Astrocyte of the spinal cord (primary cell): Measurements from ENCODE around the gene PLA2G6.

Experiments
- DNase-seq: peaks from one replicate; pipeline ENCODE4 v3.0.0; 2011; ENCODE audit warnings: low read depth, low spot score
- H3K4me3 ChIP-seq: 2 replicates; pipeline ENCODE4 v1.5.1; 2011; ENCODE audit warnings: low read depth, mild to moderate bottlenecking, low read length, moderate library complexity
- in situ Hi-C: cut with HindIII; loops from 2 replicates; pipeline ENCODE4 v1.10.0; 2017; ENCODE audit warnings: low sequenced_read_pairs
- TF ChIP-seq, protein P1 (sequence below): IDR thresholded peaks from 2 replicates; pipeline ENCODE4 v1.5.1; 2012; ENCODE audit warnings: low read depth, mild to moderate bottlenecking, low read length, inconsistent platforms

The PLA2G6 gene

DNA sequence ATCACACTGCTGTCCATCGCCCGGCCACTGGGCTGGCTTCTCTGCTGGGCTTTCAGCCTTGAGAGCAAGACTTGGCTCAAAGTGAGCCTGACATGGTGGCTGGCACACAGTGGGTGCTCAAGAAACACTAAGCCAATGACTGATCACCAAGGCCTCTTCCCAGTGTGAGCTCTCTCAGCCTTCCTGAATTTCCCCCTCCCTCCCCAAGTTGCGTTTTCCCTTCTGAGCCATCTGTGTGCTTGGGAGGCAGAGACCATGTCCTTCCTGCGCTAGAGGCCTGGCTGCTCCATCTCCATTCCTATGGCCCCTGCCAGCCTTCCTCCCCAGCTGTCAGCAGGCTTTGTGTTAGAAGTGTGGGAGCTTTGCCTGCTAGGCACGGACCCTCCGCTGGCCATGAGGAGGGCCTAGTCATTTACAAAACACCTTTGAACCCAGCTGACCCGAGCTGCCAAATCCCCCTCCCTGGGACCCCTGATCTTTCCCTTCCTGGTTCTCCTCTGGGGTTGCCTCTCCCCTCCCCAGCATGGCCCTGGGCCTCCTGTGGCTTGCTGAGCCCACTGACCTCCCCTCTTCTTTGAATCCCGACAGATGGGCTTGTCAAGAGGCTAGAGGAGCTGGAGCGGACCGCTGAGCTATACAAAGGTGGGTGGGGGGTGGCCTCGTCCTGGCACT lies 111.2 kb downstream of the PLA2G6 start:
- in situ Hi-C loops: no loop called here
- no peak for DNase-seq
- TF ChIP-seq, protein P1, sequence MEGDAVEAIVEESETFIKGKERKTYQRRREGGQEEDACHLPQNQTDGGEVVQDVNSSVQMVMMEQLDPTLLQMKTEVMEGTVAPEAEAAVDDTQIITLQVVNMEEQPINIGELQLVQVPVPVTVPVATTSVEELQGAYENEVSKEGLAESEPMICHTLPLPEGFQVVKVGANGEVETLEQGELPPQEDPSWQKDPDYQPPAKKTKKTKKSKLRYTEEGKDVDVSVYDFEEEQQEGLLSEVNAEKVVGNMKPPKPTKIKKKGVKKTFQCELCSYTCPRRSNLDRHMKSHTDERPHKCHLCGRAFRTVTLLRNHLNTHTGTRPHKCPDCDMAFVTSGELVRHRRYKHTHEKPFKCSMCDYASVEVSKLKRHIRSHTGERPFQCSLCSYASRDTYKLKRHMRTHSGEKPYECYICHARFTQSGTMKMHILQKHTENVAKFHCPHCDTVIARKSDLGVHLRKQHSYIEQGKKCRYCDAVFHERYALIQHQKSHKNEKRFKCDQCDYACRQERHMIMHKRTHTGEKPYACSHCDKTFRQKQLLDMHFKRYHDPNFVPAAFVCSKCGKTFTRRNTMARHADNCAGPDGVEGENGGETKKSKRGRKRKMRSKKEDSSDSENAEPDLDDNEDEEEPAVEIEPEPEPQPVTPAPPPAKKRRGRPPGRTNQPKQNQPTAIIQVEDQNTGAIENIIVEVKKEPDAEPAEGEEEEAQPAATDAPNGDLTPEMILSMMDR: no peak
- no peak overlapping the region for H3K4me3 ChIP-seq

DNA sequence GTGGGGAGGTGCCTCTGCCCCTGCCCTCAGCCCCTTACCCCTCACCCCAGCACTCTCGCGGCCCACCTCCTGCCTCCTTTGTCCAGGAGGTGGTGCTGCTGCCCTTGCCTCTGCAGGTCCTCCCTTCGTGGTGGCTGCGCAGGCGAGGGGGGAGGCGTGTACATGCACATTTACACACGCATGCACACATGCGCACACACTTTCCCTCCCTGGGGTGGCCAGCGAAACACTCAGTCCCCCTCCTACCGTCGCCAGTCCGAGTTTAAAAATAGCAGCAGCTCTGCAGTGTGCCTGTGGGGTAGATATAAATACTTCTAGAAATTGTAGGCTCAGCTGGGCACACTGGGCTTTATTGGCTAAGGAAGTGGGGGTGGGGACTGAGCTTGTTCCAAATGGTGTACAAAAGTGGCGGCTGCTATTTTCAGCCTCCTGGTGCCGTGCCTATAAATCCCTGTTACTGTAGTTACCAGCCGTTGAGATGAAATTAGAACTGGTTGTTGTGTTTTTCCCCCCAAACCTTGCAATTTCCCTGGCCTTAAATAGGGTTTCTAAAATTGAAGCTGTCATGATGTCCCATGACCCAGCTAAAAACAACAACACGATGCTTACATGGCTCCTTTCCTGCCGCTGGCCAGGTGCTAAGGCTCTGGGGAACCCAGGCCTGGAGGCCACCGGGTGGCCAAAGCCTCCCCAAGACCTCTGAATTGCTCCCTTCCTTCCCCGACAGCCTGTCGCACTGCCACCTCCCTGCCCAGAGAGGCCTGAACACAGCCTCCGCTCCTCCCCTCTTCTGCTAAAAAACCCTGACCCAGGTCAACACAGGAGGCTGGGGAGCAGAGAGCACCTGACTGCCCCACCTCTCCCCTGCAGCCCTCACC lies 112.0 kb downstream of the PLA2G6 start:
- TF ChIP-seq, protein P1: peak; percentile 66
- peak; percentile 49 for DNase-seq
- in situ Hi-C loops: no loop called here
- no peak overlapping the region for H3K4me3 ChIP-seq

DNA sequence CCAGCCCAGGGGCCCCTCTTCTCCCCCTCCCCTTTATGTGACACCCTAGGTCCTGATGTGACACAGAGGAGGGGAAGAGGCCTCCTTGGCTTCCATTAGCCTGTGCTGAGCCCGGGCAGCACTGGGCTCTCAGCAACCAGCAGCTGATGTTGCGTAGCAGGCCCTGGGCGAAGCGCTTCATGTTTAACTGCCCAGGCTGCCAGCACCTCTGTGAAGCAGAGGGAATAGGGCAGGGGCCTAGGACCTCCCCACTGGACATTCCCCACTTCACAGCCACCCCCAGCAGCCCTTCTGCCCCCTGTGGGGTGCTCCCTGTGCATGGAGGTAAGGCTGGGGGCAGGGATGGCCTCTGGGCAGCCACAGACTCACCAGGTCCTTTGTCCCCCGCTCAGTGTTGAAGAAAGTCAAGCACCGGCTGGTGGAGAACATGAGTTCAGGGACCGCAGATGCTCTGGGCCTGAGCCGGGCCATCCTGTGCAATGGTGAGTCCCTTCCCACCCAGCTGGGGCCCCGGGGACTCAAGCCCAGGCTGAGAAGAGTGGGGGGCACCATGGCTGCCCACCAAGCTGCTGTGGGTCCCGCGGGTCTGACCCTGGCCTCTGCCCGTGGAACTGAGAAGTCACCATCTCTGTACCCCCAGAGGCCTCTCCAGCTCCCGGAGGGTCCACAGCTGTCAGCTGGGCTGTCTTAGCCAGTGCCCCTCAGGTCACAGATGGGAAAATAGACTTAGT lies 112.8 kb downstream of the PLA2G6 start:
- H3K4me3 ChIP-seq: no peak overlapping the region
- TF ChIP-seq, protein P1: no peak
- in situ Hi-C loops: no loop called here
- no peak for DNase-seq

DNA sequence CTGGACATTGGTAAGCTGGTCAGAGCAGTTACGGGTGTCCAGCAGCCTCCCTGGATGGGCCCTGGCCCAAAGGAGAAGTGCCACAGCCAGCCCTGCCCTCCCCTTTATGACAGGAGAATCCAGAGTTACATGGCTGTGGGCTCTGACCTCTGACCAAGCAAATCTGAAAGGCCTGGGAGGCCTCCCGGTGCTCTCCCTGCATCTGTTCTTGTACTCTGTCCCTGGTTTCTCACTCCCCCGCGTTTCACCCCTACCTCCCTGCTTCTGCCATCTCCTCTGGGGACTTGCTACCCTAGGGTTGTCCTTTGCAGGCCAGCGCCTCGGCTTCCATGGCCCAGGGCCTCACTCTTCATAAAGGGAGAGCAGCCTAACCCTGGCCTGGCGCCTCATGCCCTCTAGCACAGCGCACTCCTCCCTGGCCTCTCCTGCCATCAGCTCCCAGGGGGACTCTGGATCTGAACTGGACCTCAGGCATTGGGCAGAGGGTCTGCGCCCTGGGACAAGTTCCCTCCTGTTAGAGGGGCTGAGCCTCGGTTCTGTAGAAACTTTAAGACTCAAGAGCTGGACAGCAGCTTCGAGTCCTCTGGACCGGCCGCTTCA lies 113.8 kb downstream of the PLA2G6 start:
- TF ChIP-seq, protein P1: no peak
- in situ Hi-C loops: no loop called here
- no peak for DNase-seq
- H3K4me3 ChIP-seq: no peak overlapping the region

DNA sequence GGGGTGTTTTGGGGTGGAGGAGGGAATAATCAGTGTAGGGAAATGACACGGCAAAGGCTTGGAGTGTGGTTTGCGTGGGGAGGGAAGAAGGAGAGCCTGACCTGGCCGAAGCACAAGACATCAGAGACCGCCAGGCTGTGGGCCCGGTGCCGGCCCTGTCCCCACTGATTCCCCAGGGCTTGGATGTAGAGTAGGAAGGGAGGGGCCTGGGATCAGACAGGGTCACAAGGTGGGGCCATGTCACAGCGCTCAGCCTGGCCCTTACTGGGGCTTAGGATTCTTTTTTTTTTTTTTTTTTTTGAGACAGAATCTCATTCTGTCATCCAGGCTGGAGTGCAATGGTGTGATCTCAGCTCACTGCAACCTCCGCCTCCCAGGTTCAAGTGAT lies 114.6 kb downstream of the PLA2G6 start:
- in situ Hi-C loops: no loop called here
- TF ChIP-seq, protein P1: no peak
- H3K4me3 ChIP-seq: no peak overlapping the region
- no peak for DNase-seq

DNA sequence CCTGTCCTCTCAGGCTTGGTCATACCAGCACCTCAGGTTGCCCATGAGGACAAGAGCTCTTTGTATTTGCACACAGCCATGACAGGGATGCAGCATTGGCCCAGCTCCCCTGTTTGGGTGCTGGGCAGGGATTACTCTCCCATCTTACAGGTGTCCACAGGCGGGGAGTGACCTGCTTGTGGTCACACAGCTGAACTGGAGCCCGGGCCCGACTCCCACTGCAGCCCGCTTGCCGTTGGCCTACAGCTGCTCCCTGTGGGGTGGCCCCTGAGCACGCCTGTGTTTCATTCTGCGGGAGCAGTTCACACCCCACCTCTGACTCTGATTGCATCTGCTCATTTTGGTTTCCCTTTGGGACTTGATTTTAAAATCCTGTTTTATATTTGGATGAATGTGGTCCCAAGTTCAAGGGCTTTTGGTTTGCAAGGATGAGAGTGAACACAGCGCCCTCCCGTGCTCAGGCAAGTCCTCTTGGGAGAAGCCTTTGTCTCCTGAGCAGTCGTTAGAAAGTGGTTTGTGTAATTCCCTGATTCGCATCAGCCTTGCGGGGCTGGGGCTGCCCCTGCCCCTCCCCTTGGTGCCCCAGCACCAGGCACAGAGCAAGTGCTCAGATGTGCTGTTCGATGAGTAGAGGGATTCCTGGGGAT lies 115.1 kb downstream of the PLA2G6 start:
- TF ChIP-seq, protein P1: no peak
- H3K4me3 ChIP-seq: no peak overlapping the region
- in situ Hi-C loops: no loop called here
- DNase-seq: no peak
